H1 (cell line): ENCODE data around the gene ANKRD29. TPM values are rescaled to one million over a fixed set of nuclear protein-coding genes. Genes with fewer than 3 reads are reported as not detected.

Experiments used
- CTCF ChIA-PET: fragments of 300-600 bp; sonication (Branson Sonifier 250); formaldehyde crosslinking; loops from one replicate; lab custom pipeline; 2021; ENCODE audit not compliant: partially characterized antibody; lab: Charles Lee
- POLR2A ChIA-PET: fragments of 300-600 bp; sonication (Branson Sonifier 250); formaldehyde crosslinking; loops from one replicate; lab custom pipeline; 2021; ENCODE audit warnings: inconsistent platforms; ENCODE audit not compliant: partially characterized antibody; lab: Charles Lee
- DNase-seq, 2 experiments: peaks; one replicate each; pipeline versions ENCODE4 v3.0.0 to v3.0.0-alpha.2; 2010 to 2022; ENCODE audit warnings: low spot score in 2 of 2, low read depth in 1 of 2, mixed read lengths in 1 of 2
- FAIRE-seq: peaks from 2 replicates; lab custom pipeline; 2011; peaks lifted over from hg19 to GRCh38; lab: Jason Lieb, UNC
- H2AFZ ChIP-seq: 2 replicates; pipeline ENCODE4 v1.8.1; 2012; ENCODE audit warnings: low read length, inconsistent platforms
- H2AK5ac ChIP-seq: 2 replicates; pipeline ENCODE4 v1.6.1; 2013; ENCODE audit warnings: low read depth, low read length
- H2BK120ac ChIP-seq: replicated peaks from 2 replicates; pipeline ENCODE3; 2013; ENCODE audit warnings: low read depth, low read length, inconsistent platforms
- H2BK12ac ChIP-seq: 2 replicates; pipeline ENCODE4 v1.6.1; 2013; ENCODE audit warnings: low read depth, low read length
- H2BK15ac ChIP-seq: 2 replicates; pipeline ENCODE4 v1.6.1; 2013; ENCODE audit warnings: low read length
- H2BK20ac ChIP-seq: 2 replicates; pipeline ENCODE4 v1.6.1; 2013; ENCODE audit warnings: low read length
- H2BK5ac ChIP-seq: 2 replicates; pipeline ENCODE4 v1.6.1; 2013; ENCODE audit warnings: low read depth, low read length
- H3K14ac ChIP-seq: 2 replicates; pipeline ENCODE4 v1.6.1; 2013; ENCODE audit warnings: inconsistent platforms; ENCODE audit not compliant: insufficient read length
- H3K18ac ChIP-seq: 2 replicates; pipeline ENCODE4 v1.6.1; 2013; ENCODE audit warnings: low read length; ENCODE audit errors: extremely low read depth
- H3K23ac ChIP-seq: 2 replicates; pipeline ENCODE4 v1.6.1; 2013; ENCODE audit warnings: inconsistent platforms; ENCODE audit not compliant: insufficient read length
- H3K23me2 ChIP-seq: 2 replicates; pipeline ENCODE4 v1.6.1; 2013; ENCODE audit warnings: low read depth, low read length
- H3K27ac ChIP-seq: 2 replicates; pipeline ENCODE4 v1.6.1; 2011; ENCODE audit warnings: low read depth, low read length, inconsistent platforms
- H3K27me3 ChIP-seq, 4 experiments: replicated peaks in 1 of 4; 1 replicate in 1 of 4; 2 replicates in 3 of 4; pipeline versions ENCODE4 v1.6.1 to v1.8.1; 2011 to 2013; ENCODE audit warnings: low read length in 3 of 4, mild to moderate bottlenecking in 3 of 4, inconsistent platforms in 2 of 4, mixed read lengths in 2 of 4, moderate library complexity in 1 of 4; ENCODE audit not compliant: control insufficient read depth in 3 of 4, insufficient read depth in 3 of 4; ENCODE audit errors: extremely low read depth in 1 of 4
- H3K36me3 ChIP-seq, 4 experiments: 2 replicates each; pipeline versions ENCODE4 v1.6.1 to v1.8.1; 2011 to 2013; ENCODE audit warnings: mild to moderate bottlenecking in 4 of 4, low read length in 3 of 4, moderate library complexity in 2 of 4, control low read depth in 1 of 4, inconsistent platforms in 1 of 4; ENCODE audit not compliant: insufficient read depth in 4 of 4, control insufficient read depth in 2 of 4
- H3K4ac ChIP-seq: replicated peaks from 2 replicates; pipeline ENCODE3; 2013; ENCODE audit warnings: low read length, low read depth, mixed read lengths, inconsistent platforms; ENCODE audit not compliant: insufficient read length
- H3K4me1 ChIP-seq, 4 experiments: replicated peaks in 1 of 4; 1 replicate in 1 of 4; 2 replicates in 3 of 4; pipeline versions ENCODE4 v1.6.1 to v1.8.1; 2011 to 2013; ENCODE audit warnings: low read length in 3 of 4, inconsistent platforms in 2 of 4, mixed read lengths in 1 of 4; ENCODE audit not compliant: insufficient read depth in 4 of 4, control insufficient read depth in 3 of 4
- H3K4me2 ChIP-seq, 2 experiments: 2 replicates each; pipeline versions ENCODE4 v1.6.1 to v1.8.1; 2011 to 2013; ENCODE audit warnings: low read depth in 2 of 2, low read length in 2 of 2, control low read depth in 1 of 2, inconsistent platforms in 1 of 2, mild to moderate bottlenecking in 1 of 2; ENCODE audit not compliant: insufficient read depth in 1 of 2
- H3K4me3 ChIP-seq, 4 experiments: fragments of 200-600, 300-600 bp in 1 of 4; sonication (generic), shearing (Covaris generic), sonication (Bioruptor Twin) in 1 of 4; 2 replicates each; pipeline versions ENCODE4 v1.5.1 to v1.8.1; 2011 to 2016; ENCODE audit warnings: low read length in 4 of 4, low read depth in 3 of 4, control low read depth in 2 of 4, inconsistent platforms in 2 of 4, mild to moderate bottlenecking in 2 of 4, mixed read lengths in 1 of 4, moderate library complexity in 1 of 4; ENCODE audit not compliant: insufficient read depth in 2 of 4; ENCODE audit errors: extremely low read depth in 1 of 4
- H3K56ac ChIP-seq: replicated peaks from 2 replicates; pipeline ENCODE3; 2013; ENCODE audit warnings: low read depth, mild to moderate bottlenecking, mixed read lengths, low read length, inconsistent platforms; ENCODE audit not compliant: insufficient read length
- H3K79me1 ChIP-seq: 2 replicates; pipeline ENCODE4 v1.6.1; 2013; ENCODE audit warnings: low read depth, low read length, control low read depth
- H3K79me2 ChIP-seq, 2 experiments: 2 replicates each; pipeline versions ENCODE4 v1.6.1 to v1.8.1; 2012 to 2013; ENCODE audit warnings: low read length in 2 of 2, mild to moderate bottlenecking in 2 of 2, inconsistent platforms in 1 of 2; ENCODE audit not compliant: insufficient read depth in 2 of 2, control insufficient read depth in 1 of 2
- H3K9ac ChIP-seq, 4 experiments: replicated peaks in 1 of 4; 1 replicate in 1 of 4; 2 replicates in 3 of 4; pipeline versions ENCODE4 v1.6.1 to v1.8.1; 2011 to 2013; ENCODE audit warnings: low read depth in 3 of 4, low read length in 3 of 4, control low read depth in 2 of 4, mild to moderate bottlenecking in 2 of 4, moderate library complexity in 2 of 4, inconsistent platforms in 1 of 4; ENCODE audit errors: extremely low read depth in 1 of 4
- H3K9me3 ChIP-seq, 2 experiments: 2 replicates each; pipeline versions ENCODE4 v1.6.1 to v1.8.1; 2012 to 2013; ENCODE audit warnings: mild to moderate bottlenecking in 2 of 2, moderate library complexity in 2 of 2, control low read depth in 1 of 2, inconsistent platforms in 1 of 2, low read depth in 1 of 2, low read length in 1 of 2, mixed read lengths in 1 of 2; ENCODE audit not compliant: insufficient read depth in 2 of 2
- H4K20me1 ChIP-seq, 2 experiments: replicated peaks in 1 of 2; 2 replicates each; pipeline versions ENCODE3 to v1.8.1; 2011 to 2013; ENCODE audit warnings: inconsistent platforms in 2 of 2, low read length in 2 of 2, mild to moderate bottlenecking in 1 of 2; ENCODE audit not compliant: insufficient read depth in 2 of 2, control insufficient read depth in 1 of 2
- H4K5ac ChIP-seq: 2 replicates; pipeline ENCODE4 v1.6.1; 2013; ENCODE audit warnings: low read length, low read depth, mixed read lengths, inconsistent platforms; ENCODE audit not compliant: insufficient read length
- H4K8ac ChIP-seq: 2 replicates; pipeline ENCODE4 v1.8.0; 2013; ENCODE audit warnings: mild to moderate bottlenecking, moderate library complexity, low read length, inconsistent platforms; ENCODE audit not compliant: insufficient read depth; ENCODE audit errors: extremely low read depth
- H4K91ac ChIP-seq: replicated peaks from 2 replicates; pipeline ENCODE3; 2013; ENCODE audit warnings: low read length, mixed read lengths, inconsistent platforms; ENCODE audit not compliant: insufficient read length
- BACH1 ChIP-seq: IDR thresholded peaks from 2 replicates; pipeline ENCODE4 v1.6.1; 2012; ENCODE audit warnings: low read length, improper control_type of control experiment
- JUND ChIP-seq: IDR thresholded peaks from 2 replicates; pipeline ENCODE4 v1.6.1; 2011; ENCODE audit warnings: mild to moderate bottlenecking, improper control_type of control experiment, low read length
- SIRT6 ChIP-seq: IDR thresholded peaks from one replicate; pipeline ENCODE4 v1.7.1; 2012; ENCODE audit warnings: low read length, inconsistent platforms
- WGBS, 2 experiments: shearing (Covaris generic) in 1 of 2; methylation state at CpG; one replicate each; pipeline versions ENCODE4 v1.1.6 to v1.1.7; 2013 to 2015; ENCODE audit warnings: low lambda C conversion rate in 2 of 2, mixed read lengths in 2 of 2, inconsistent platforms in 1 of 2, low coverage in 1 of 2, missing lambda C conversion rate in 1 of 2; ENCODE audit not compliant: insufficient replicate concordance in 2 of 2, insufficient coverage in 1 of 2, insufficient read length in 1 of 2; ENCODE audit errors: extremely low coverage in 1 of 2, missing lambda C conversion rate in 1 of 2; 5-methylcytosine and 5-hydroxymethylcytosine counted together
- polyA plus RNA-seq, 7 experiments: library from polyadenylated mRNA; depleted of rRNA in 3 of 7; stranded (reverse) in 5 of 7; unstranded in 2 of 7; fragments of >200 nt in 5 of 7; fragments of 200-250 nt in 2 of 7; gene quantifications; 1 replicate in 5 of 7; 2 replicates in 1 of 7; 4 replicates in 1 of 7; pipeline versions ENCODE4 v1.2.1 to v1.2.3, GENCODE V29; 2011 to 2013; ENCODE audit warnings: missing spikeins in 2 of 7, mixed read lengths in 2 of 7
- total RNA-seq: library from RNA; stranded (reverse); fragmentation: NEBNext Ultra II Directional; extraction: Animal tissue kit (Norgen Biotek cat#: 25700); gene quantifications from 2 replicates; pipeline ENCODE4 v1.2.1, GENCODE V29; 2021

Gene ANKRD29
- total and polyA plus RNA-seq, 2 of the 8 experiments (the other 6 are each of a cell fraction or from before 2014, with no cell fraction given) = 3.0 to 7.3 TPM

GRCh38 chr18:23669804-23670405 is 7.2 kb upstream of the ANKRD29 start:
- no peak overlapping the region for H2AK5ac ChIP-seq
- no peak overlapping the region for H3K56ac ChIP-seq
- peak overlapping the region; percentile 57; the same call in 1 of the 2 replicates for H2BK20ac ChIP-seq
- no peak overlapping the region for H4K8ac ChIP-seq
- no peaks in the 10 kb centered on the region for H3K79me2 ChIP-seq
- H3K4me2 ChIP-seq = no peak overlapping the region
- ChIA-PET CTCF (interaction anchor here (1.3 to 1.4 kb wide), 2 partner anchors 33 to 53 kb away, joined by 3 read pairs; no protein-coding TSS in a partner anchor), POLR2A (no interaction called here)
- WGBS, 2 experiments = 88% methylated on average over 4 of the region's 4 CpGs; no CpG with 5 or more reads in 1 of the 2 experiments
- H3K9ac ChIP-seq = no peak overlapping the region
- no peak overlapping the region for H3K27ac ChIP-seq
- H3K23ac ChIP-seq = no peak overlapping the region
- H3K4me1 ChIP-seq = peaks cover 0 to 2% (median under 1%) of the 10 kb centered on the region in 4 experiments; a peak in 2 of 7 replicates
- H3K14ac ChIP-seq = no peak overlapping the region
- no peak overlapping the region for H4K5ac ChIP-seq
- H2AFZ ChIP-seq = no peak overlapping the region
- no peak overlapping the region for H3K4ac ChIP-seq
- no peaks in the 10 kb centered on the region for H3K9me3 ChIP-seq
- DNase-seq (no peak), FAIRE-seq (no peak)
- H3K27me3 ChIP-seq = no peaks in the 10 kb centered on the region
- H3K79me1 ChIP-seq = no peaks in the 10 kb centered on the region
- no peak overlapping the region for H2BK5ac ChIP-seq
- no peaks in the 10 kb centered on the region for H4K20me1 ChIP-seq
- peak overlapping the region; percentile 88 for H2BK15ac ChIP-seq
- H3K4me3 ChIP-seq = no peak overlapping the region
- H4K91ac ChIP-seq = no peak overlapping the region
- H2BK120ac ChIP-seq = no peak overlapping the region
- H3K18ac ChIP-seq = no peak overlapping the region
- no peaks in the 10 kb centered on the region for H3K23me2 ChIP-seq
- H2BK12ac ChIP-seq = no peak overlapping the region
- no peaks in the 10 kb centered on the region for H3K36me3 ChIP-seq
- TF ChIP-seq JUND (no peak), BACH1 (no peak), SIRT6 (no peak)
